K562 (cell line): Measurements from ENCODE around the gene TRDMT1. TPM values are rescaled to one million over a fixed set of nuclear protein-coding genes. Genes with fewer than 3 reads are reported as not detected.

Experiments
- CBFA2T3 ChIP-seq: fragments of 450-650 bp; IDR thresholded peaks from 2 replicates; pipeline ENCODE4 v1.6.1; 2017
- CBX8 ChIP-seq: fragments of 200-600 bp; sonication (generic); IDR thresholded peaks from 2 replicates; pipeline ENCODE4 v1.6.1; 2012; ENCODE audit warnings: borderline replicate concordance, mixed run types, low read depth, mild to moderate bottlenecking, moderate library complexity, mixed read lengths, low read length, control low read depth, inconsistent platforms; ENCODE audit not compliant: poor library complexity, severe bottlenecking; ENCODE audit errors: extremely low read depth
- CCNT2 ChIP-seq: IDR thresholded peaks from 2 replicates; pipeline ENCODE4 v1.6.1; 2011; ENCODE audit warnings: borderline replicate concordance, low read depth, mild to moderate bottlenecking, moderate library complexity, mixed read lengths, low read length; ENCODE audit not compliant: insufficient read length; ENCODE audit errors: extremely low read depth
- GTF2E2 ChIP-seq: fragments of 200-800 bp; sonication (Bioruptor generic); IDR thresholded peaks from 2 replicates; pipeline ENCODE4 v1.6.1; 2016; ENCODE audit warnings: missing genetic modification characterization, missing compliant biosample characterization
- MIER1 ChIP-seq: fragments of 450-650 bp; IDR thresholded peaks from 2 replicates; pipeline ENCODE4 v1.6.1; 2016; ENCODE audit warnings: antibody characterized with exemption, mild to moderate bottlenecking, low read depth
- OTX1 ChIP-seq: fragments of 450-650 bp; formaldehyde crosslinking; IDR thresholded peaks from 2 replicates; pipeline ENCODE4 v1.4.0; 2022; ENCODE audit warnings: mild to moderate bottlenecking
- PCBP2 ChIP-seq: fragments of 200-400 bp; formaldehyde crosslinking; IDR thresholded peaks from 2 replicates; pipeline ENCODE4 v1.6.1; 2018; ENCODE audit warnings: low read length, low read depth, mild to moderate bottlenecking, moderate library complexity; ENCODE audit not compliant: poor library complexity, severe bottlenecking
- POLR2AphosphoS5 ChIP-seq: IDR thresholded peaks from 2 replicates; pipeline ENCODE4 v1.6.1; 2011; ENCODE audit warnings: mild to moderate bottlenecking, low read depth, low read length, moderate library complexity; ENCODE audit not compliant: control insufficient read depth, insufficient read depth
- SREBF2 ChIP-seq: sonication (generic); formaldehyde crosslinking; IDR thresholded peaks from 2 replicates; pipeline ENCODE4 v1.4.0; 2020; ENCODE audit warnings: mild to moderate bottlenecking, missing genetic modification reagents
- TAF9B ChIP-seq: fragments of 450-650 bp; IDR thresholded peaks from 2 replicates; pipeline ENCODE4 v1.6.1; 2018; ENCODE audit warnings: mild to moderate bottlenecking; ENCODE audit not compliant: partially characterized antibody
- TEAD4 ChIP-seq, 2 experiments: sonication (generic) in 1 of 2; formaldehyde crosslinking in 1 of 2; IDR thresholded peaks; 2 replicates each; pipeline versions ENCODE4 v1.6.1 to v1.8.0; 2012 to 2022; ENCODE audit warnings: borderline replicate concordance in 1 of 2, inconsistent platforms in 1 of 2, low read length in 1 of 2, mild to moderate bottlenecking in 1 of 2, missing genetic modification reagents in 1 of 2
- THAP12 ChIP-seq: fragments of 250-450 bp; sonication (Bioruptor Pico); IDR thresholded peaks from 2 replicates; pipeline ENCODE4 v1.9.0; 2021; ENCODE audit warnings: mild to moderate bottlenecking, inconsistent platforms
- YBX1 ChIP-seq: fragments of 450-650 bp; IDR thresholded peaks from 2 replicates; pipeline ENCODE4 v1.7.1; 2016; ENCODE audit warnings: mild to moderate bottlenecking
- ZC3H11A ChIP-seq: IDR thresholded peaks from 2 replicates; pipeline ENCODE4 v1.6.1; 2012; ENCODE audit warnings: low read depth, low read length, improper control_type of control experiment
- ZNF134 ChIP-seq: fragments of 250-450 bp; sonication (Bioruptor Pico); conservative IDR thresholded peaks from 2 replicates; pipeline ENCODE4 v1.4.0; 2020
- ZNF282 ChIP-seq: sonication (generic); formaldehyde crosslinking; IDR thresholded peaks from 2 replicates; pipeline ENCODE4 v1.8.1; 2023; ENCODE audit warnings: missing genetic modification reagents
- ZNF318 ChIP-seq, 2 experiments: fragments of 450-650 bp; IDR thresholded peaks; 2 replicates each; pipeline ENCODE4 v1.6.1; 2016; ENCODE audit warnings: mild to moderate bottlenecking in 2 of 2, borderline replicate concordance in 1 of 2, low read depth in 1 of 2, moderate library complexity in 1 of 2
- polyA plus RNA-seq, 8 experiments: library from polyadenylated mRNA; depleted of rRNA in 4 of 8; stranded (reverse) in 5 of 8; unstranded in 3 of 8; fragments of >200 nt; fragmentation: Nextera tagmentation in 2 of 8; fragmentation: Illumina TruSeq in 1 of 8; extraction: Ambion mirVana in 2 of 8; extraction: Trizol in 1 of 8; gene quantifications; 2 replicates each; pipeline versions ENCODE4 v1.2.1 to v1.2.3, GENCODE V29; 2011 to 2014; ENCODE audit warnings: inconsistent platforms in 1 of 8, missing spikeins in 1 of 8
- total RNA-seq, 7 experiments: library from RNA; depleted of rRNA in 6 of 7; stranded (reverse); fragments of >200 nt in 6 of 7; fragmentation: Illumina TruSeq in 2 of 7; extraction: Trizol in 2 of 7; gene quantifications; 2 replicates each; pipeline versions ENCODE4 v1.2.1 to v1.2.3, GENCODE V29; 2011 to 2021; ENCODE audit warnings: low replicate concordance in 1 of 7

Gene TRDMT1
- total and polyA plus RNA-seq, 9 of the 15 experiments (the other 6 are each of a cell fraction or from before 2014, with no cell fraction given), result 5.4 to 12.6 (median 9.3) TPM

GRCh38 chr10:17229016-17229716 lies 27.7 kb upstream of the TRDMT1 start (continued):
- TF ChIP-seq POLR2AphosphoS5 (0 out of 2 replicates have a peak, but pooled peaks have one; percentile 43), THAP12 (CRISPR knock-in tag) (peak; percentile 21; the same call in 1 of the 2 replicates), GTF2E2 (tag) (peak; percentile 65; the same call in 1 of the 2 replicates), MIER1 (no peak), ZC3H11A (no peak), CBFA2T3 (no peak), ZNF318 (IDR thresholded peaks at IDR 0.05; ENCODE audit: borderline replicate concordance in 1 of 2, low read depth in 1 of 2) (no peak), OTX1 (no peak), CCNT2 (peak; percentile 24), TAF9B (peak; percentile 19), CBX8 (no peak), TEAD4 (IDR thresholded peaks at IDR 0.05; ENCODE audit: low read length) (no peak), TEAD4 (CRISPR knock-in tag; IDR thresholded peaks at IDR 0.05; ENCODE audit: borderline replicate concordance) (peak; percentile 63; the same call in 1 of the 2 replicates), SREBF2 (CRISPR knock-in tag) (no peak), ZNF134 (CRISPR knock-in tag) (no peak), PCBP2 (no peak), ZNF282 (peak; percentile 96), YBX1 (no peak)
